Midbrain (tissue), 1 donor: Measurements from ENCODE around the gene ULK4.

Source experiments
- DNase-seq: peaks from one replicate; lab custom pipeline; 2025; lab: John Stamatoyannopoulos, UW

The ULK4 gene

DNA sequence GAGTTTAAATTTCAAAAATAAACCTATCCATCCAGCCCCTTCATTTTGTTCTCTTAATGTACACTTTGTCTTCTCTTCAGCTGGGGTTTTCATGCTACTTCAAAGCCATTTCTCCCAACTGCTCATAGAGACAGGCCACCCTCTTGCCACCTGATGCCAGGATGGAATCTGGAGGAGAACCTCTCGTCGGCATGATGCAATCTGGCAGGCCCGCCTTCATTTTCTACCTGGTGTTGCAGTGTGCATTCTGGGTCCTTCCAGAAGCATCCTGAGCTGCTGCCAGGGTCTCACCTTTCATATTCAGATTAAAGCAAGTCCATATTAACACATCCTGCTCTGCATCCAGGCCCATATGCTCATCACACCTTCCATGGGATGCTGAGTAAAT, 701.8 kb downstream of the ULK4 start:
- no peak for DNase-seq

DNA sequence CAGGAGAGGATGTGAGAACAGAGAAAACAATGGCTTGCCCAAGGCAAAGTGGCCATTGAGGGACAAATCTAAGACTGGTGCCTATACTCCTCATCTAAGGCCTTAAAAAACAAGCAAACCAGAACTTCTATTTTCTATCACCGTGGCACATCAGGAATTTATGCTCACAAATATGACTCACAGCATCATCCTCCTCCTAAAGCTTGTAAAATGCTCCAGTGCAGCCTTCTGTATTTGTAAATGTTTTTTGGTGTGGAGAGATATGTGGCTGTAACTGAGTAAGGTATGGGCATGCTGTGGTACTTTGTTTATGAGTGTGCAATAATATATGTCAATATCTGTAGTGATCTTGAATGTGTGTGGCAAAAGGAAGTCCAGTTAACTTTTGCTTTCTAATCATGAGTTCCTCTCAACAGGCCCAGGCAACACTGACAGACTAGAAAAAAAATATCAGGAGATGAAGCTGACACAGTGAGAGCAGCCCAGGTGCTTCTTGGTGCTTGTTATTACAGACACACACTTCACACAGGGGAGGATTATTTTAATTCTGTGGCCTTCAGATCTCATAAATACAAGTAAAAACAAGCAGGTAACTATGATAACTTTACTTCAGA, 702.3 kb downstream of the ULK4 start:
- no peak for DNase-seq

DNA sequence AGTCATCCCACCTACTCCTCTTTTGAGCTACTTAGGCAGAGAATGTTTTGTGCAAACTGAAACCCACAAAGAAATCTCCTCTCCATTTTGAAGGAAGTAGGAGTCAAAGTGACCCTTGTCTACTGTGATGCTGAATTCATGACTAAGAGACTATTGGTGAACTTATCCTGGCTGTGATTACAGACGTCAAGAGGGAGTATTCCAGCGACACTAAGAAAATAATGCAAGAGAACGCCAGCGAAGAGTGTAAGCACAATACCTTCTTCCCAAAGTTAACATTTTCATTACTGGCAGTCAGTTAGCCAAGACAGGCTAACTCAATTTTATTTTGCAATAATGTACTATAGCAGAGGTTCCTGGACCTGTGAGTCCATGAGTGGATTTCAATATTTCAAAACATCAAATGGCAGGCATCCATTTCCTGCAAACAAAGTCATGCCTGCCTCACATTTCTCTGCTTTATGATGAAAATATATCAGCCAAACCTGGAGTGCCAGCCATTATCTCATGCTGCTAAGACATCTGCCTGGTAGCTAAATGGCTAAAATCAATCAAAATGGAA, 703.6 kb downstream of the ULK4 start:
- DNase-seq: no peak

DNA sequence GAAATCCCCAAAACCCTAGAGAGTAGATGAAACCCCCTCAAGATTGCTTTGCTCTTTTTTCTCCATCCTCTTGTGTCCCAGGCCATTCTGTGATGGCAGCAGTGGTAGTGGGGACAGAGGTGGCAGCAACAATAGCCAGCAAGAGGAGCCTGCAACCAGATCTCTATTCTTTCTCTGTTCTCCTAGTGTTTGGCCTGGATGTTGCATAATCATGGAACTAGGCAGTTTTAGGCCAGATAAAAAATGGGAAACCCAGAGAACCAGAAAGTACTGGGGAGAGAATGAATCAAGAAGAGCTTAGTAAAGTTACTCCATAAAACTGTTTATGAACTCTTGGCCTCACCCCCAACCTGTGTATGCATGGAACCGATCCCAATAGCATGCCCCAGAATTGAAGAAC, 710.3 kb downstream of the ULK4 start:
- no peak for DNase-seq

DNA sequence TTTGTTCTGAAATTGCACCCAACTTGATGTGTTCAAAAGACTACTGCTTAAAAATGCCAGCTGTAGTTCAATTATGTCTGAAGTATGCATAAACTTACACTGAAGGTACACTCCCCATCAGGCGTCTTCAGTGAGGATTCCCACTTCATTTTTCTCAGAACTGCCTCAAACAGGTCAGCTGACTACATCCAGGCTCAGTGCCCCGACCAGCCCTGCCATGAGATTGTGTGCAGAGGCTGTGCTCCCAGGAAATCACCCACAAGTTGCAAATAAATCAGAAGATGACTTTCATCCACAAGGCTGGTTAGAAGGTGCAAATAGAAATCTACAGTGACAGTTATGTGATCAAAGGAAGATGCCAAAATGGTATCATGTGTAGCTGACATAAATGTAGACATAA, 711.1 kb downstream of the ULK4 start:
- no peak for DNase-seq

- no peak for DNase-seq
These were observed 712.6 kb downstream of the ULK4 start for GRCh38 chr3:41249318-41249717.

- DNase-seq: no peak
These were observed 713.4 kb downstream of the ULK4 start for GRCh38 chr3:41248525-41248924.

DNA sequence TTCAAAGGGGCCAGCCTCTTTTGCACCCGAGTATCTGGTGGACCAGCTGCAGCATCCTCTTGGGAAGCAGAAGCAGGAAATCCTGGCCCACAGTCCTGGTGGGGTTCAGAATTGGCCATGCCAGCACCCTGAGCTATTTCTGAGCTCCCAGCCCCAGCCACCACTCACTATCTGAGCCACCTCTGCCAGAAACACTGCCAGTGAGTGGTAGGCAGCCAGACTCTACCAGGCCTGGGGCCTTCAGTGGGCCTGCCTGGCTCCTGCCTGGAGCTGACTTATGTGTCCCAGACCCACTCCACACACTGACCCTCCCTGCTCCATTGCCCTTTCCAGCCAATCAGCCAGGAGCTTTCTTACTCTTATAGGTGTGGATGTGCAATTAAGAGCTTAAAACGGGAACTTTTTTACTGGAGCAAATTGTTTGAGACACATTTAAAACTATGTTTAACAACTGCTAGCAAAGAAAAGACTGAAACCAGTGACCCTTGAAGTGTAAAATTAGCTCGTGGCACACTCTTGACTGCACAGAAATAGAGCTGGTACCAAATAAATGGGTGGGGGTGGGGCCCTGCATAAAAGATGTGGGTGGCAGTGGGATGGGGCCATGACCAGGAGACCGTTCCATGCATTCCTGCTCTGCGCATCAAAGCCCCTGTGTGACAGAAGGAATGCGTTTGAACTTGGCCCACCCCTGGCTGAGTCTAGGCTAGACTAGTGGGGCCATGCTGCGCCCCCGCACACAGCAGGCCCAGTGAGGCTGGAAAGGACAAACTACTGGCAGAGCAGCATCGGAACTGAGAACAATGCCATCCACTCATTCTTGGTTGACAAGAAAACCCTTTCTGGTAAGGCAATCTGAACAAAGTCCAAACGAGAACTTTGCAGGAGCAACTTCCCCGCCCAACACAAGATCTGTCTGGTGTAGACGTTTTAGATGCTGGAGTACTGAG, 714.6 kb downstream of the ULK4 start:
- DNase-seq: peak; percentile 34

- no peak for DNase-seq
These were observed 717.1 kb downstream of the ULK4 start for GRCh38 chr3:41244620-41245336.

- no peak for DNase-seq
These were observed 718.7 kb downstream of the ULK4 start for GRCh38 chr3:41243183-41243582.

DNA sequence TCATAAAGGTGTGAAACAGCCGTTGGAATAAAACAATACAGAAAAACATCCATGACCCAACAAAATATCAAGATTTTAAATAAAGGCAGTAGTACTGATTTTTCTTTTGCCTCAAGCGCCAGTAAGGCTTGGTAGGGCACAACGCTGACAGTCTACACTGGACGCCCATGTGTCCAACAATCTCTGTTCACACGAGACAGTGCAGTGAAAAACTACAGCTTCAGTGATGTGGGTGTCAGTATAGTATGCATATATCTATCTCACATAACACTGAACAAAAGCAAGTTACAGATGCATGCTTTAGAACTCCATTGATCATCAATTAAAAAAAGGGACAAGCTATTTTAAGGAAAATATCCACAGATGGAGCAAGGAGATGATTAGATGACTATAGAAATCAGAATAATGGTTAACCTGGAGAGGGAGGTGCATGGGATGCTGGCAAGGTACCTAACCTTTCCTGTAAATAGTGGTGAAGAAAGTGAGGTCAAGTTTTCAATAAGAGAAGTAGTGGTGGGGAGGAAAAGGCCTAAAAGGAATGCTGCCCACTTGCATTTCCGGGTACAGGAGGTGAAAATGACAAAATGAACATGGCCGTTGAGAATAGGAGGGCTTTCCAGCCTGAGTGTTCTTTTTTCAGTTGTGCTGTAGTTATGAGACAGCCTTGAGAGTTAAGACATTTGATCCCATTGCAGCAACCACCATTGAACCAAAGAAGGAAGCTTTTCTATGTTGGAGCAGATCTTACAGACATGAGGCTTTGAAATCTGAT, 719.9 kb downstream of the ULK4 start:
- DNase-seq: no peak

GRCh38 chr3:41241161-41241560, 720.7 kb downstream of the ULK4 start:
- no peak for DNase-seq

DNA sequence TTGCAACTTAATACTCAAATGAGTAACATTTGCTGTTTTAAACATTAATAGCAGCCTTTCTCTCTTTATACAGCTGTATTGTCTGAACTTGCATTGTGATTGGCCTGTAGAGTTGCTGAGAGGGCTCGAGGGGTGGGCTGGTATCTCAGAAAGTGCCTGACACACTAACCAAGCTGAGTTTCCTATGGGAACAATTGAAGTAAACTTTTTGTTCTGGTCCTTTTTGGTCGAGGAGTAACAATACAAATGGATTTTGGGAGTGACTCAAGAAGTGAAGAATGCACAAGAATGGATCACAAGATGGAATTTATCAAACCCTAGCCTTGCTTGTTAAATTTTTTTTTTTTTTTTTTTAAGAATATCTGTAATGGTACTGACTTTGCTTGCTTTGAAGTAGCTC, 722.3 kb downstream of the ULK4 start:
- DNase-seq: no peak

DNA sequence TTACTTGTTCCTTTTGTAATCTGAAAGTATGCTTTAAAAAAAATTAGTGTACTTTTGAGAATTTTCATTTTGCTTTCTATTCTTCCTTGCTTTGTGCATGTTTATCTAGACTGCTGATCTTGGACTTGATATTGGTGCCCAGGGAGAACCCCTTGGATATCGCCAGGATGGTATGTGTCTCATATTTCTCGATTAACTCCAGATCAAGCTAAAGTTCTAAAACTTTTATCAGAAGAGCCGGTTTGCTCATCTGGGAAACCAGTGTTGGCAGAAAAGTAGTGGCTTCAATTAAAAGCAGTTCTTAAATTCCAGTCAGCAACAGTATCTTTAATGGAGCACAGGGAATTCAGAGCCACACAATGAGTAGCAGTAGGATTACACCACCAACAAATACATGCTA, 724.0 kb downstream of the ULK4 start:
- no peak for DNase-seq

DNA sequence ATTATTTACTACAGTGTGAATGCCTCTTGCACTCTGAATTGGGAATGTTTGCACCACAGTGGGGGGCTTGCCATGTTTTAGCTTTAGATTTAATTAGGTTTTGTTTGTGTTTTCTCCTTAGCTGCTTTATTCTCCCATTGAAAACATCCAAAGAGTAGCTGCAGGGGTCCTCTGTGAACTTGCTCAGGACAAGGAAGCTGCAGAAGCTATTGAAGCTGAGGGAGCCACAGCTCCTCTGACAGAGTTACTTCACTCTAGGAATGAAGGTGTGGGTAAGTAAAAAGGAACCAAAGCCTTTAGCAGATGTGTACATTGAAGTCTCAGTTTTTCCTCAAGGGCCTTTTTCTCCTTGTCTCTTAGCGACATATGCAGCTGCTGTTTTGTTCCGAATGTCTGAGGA, 725.7 kb downstream of the ULK4 start:
- no peak for DNase-seq

DNA sequence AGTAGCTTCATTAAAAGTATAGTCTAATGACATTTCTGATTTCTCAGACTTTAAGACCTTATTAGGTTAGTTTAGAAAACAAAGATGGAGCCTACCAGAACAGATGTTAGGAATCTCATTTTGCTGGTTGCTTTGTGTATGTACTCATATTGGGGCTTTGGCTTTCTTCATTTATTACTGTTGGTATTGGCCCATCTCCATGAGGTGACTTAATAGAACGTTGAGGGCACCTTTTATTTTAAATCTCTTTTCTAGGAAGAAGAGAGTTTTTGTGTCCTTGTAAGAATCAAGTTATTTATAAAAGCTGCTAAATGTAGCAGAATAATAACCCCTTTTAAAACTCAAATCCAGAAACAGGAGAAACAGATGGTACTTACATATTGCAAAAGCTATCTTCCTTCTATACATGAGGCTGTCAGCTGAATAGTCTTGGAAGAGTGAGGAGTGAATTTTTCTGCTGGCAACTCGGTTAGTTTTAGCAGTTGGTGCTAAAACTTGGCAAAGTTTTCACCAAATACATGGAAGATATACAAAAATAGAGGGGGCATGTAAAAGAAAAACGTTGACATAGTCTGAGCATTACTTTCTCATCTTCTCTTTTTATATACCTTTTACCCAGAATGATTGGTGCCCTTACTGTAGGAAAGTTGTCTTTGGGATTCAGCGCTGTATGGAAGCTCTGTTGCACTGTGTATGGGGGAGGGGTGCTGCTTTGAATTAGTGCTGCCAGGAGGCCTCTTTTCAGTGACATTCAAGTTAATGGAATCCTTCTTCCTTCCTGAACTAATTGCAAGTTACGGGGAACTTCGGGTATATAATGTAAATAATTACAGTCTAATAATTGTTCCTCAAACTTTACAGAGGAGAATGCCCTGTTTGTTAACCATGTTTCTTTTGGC, 726.8 kb downstream of the ULK4 start:
- no peak for DNase-seq

GRCh38 chr3:41224120-41224806, 737.6 kb downstream of the ULK4 start:
- DNase-seq: no peak

- no peak for DNase-seq
These were observed 738.2 kb downstream of the ULK4 start for GRCh38 chr3:41223691-41224090.

- DNase-seq: no peak
These were observed 738.8 kb downstream of the ULK4 start for GRCh38 chr3:41223078-41223477.

DNA sequence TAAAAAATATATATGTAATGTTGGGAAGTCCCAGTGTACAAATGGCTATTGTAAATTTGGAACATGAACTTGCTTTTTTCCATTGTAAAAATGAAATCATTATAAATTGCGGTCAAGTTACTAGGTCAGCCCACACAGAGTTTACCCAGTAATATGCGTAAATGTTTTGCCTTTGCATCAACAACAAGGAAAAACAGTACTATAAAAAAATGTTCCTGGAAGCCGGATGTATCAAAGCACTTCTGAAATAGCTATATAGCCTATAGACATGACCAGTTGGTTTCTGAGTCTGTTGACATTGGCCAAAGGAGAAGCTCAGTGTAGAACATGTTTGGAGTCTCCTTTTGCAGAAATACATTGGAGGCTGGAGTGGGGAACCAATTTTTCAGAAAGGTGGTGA, 739.4 kb downstream of the ULK4 start:
- DNase-seq: no peak
